Measurements from ENCODE around the gene POC5. TPM values are rescaled to one million over a fixed set of nuclear protein-coding genes. Genes with fewer than 3 reads are reported as not detected.
"Not testable (repeated sequence)": the region's sequence is repeated elsewhere in the genome, so short reads cannot be mapped to it uniquely, and the experiment has no call there.

POC5 gene
- total RNA-seq, 1 donor from 2014 or later: 9.0 TPM

DNA sequence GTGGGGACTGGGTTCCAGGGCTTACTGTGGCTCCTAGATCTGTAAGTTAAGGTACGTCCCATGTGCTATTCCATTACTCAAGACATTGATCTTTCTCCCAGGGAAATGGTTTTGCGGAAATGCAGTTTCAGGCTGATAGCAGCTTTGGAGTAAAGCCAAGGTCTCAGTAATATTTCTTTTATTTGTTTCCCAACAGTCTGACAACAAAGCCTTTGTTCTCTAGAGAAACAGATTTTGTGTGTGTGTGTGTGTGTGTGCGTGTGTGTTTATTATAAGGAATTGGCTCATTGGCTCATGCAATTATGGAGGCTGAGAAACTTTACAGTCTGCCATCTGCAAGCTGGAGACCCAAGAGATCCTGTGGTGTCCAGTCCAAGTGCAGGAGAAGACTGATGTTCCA lies 12.1 kb upstream of the POC5 start:
- H4K20me1 ChIP-seq (ENCODE audit: insufficient read depth, low read length): no peaks in the 10 kb centered on the region
- Mint-ChIP-seq H3K27me3 (ENCODE audit: low read depth, unreplicated experiment) (no peaks in the 10 kb centered on the region), H3K4me3 (ENCODE audit: unreplicated experiment) (no peak overlapping the region), H3K27ac (ENCODE audit: unreplicated experiment) (no peak overlapping the region), H3K9me3 (ENCODE audit: unreplicated experiment) (peaks cover 3% of the 10 kb centered on the region), H3K36me3 (ENCODE audit: low read depth, unreplicated experiment) (no peaks in the 10 kb centered on the region), H3K4me1 (ENCODE audit: low read depth, unreplicated experiment) (no peaks in the 10 kb centered on the region)
- DNase-seq (ENCODE audit: low read depth) (no peak), FAIRE-seq (no peak)
- no peak overlapping the region for H2AFZ ChIP-seq (ENCODE audit: low read depth, low read length)
- no peak for TF ChIP-seq EZH2 (IDR thresholded peaks at IDR 0.05; ENCODE audit: insufficient read depth, low read length)
- TF ChIP-seq, protein P1, sequence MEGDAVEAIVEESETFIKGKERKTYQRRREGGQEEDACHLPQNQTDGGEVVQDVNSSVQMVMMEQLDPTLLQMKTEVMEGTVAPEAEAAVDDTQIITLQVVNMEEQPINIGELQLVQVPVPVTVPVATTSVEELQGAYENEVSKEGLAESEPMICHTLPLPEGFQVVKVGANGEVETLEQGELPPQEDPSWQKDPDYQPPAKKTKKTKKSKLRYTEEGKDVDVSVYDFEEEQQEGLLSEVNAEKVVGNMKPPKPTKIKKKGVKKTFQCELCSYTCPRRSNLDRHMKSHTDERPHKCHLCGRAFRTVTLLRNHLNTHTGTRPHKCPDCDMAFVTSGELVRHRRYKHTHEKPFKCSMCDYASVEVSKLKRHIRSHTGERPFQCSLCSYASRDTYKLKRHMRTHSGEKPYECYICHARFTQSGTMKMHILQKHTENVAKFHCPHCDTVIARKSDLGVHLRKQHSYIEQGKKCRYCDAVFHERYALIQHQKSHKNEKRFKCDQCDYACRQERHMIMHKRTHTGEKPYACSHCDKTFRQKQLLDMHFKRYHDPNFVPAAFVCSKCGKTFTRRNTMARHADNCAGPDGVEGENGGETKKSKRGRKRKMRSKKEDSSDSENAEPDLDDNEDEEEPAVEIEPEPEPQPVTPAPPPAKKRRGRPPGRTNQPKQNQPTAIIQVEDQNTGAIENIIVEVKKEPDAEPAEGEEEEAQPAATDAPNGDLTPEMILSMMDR (IDR thresholded peaks at IDR 0.05; ENCODE audit: insufficient read depth, low read depth, low read length): no peak
- H3K36me3 ChIP-seq (ENCODE audit: insufficient read depth, low read length): no peaks in the 10 kb centered on the region
- no peaks in the 10 kb centered on the region for H3K9me3 ChIP-seq (ENCODE audit: insufficient read depth, low read depth, low read length)
- H3K4me1 ChIP-seq (ENCODE audit: insufficient read depth, low read length): no peaks in the 10 kb centered on the region
- H3K27me3 ChIP-seq (ENCODE audit: insufficient read depth, low read length): no peaks in the 10 kb centered on the region
- H3K9ac ChIP-seq (ENCODE audit: low read length): no peak overlapping the region
- no peak overlapping the region for H3K27ac ChIP-seq (ENCODE audit: low read depth, low read length)
- H3K4me3 ChIP-seq (ENCODE audit: insufficient read depth, low read depth, low read length): no peak overlapping the region
- H3K4me2 ChIP-seq (ENCODE audit: low read length): no peak overlapping the region
- no peaks in the 10 kb centered on the region for H3K79me2 ChIP-seq (ENCODE audit: insufficient read depth, low read length)

DNA sequence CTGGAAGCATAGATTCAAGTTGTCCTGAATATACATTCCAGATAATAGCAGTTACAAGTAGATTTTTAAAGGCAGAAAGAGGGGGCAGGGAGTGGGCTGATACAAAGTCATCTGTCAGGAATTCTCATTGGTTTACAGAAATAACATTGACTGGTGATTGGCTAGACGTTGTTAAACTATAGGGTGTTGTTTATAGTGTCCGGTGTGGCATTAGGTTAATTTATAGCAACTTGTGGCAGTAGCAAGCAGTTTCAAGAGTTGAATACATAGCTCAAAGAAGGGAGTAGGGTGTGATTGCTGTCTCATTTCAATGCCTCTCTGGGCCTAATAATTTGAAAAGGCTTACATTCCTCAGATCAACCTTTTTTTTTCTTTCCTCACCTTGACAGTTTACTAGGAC lies 10.7 kb upstream of the POC5 start:
- Histone ChIP-seq H3K9me3 (ENCODE audit: insufficient read depth, low read depth, low read length) (no peaks in the 10 kb centered on the region), H3K27me3 (ENCODE audit: insufficient read depth, low read length) (no peaks in the 10 kb centered on the region), H2AFZ (ENCODE audit: low read depth, low read length) (no peak overlapping the region), H3K4me2 (ENCODE audit: low read length) (no peak overlapping the region), H3K4me1 (ENCODE audit: insufficient read depth, low read length) (no peaks in the 10 kb centered on the region), H3K36me3 (ENCODE audit: insufficient read depth, low read length) (no peaks in the 10 kb centered on the region), H3K27ac (ENCODE audit: low read depth, low read length) (no peak overlapping the region), H4K20me1 (ENCODE audit: insufficient read depth, low read length) (no peaks in the 10 kb centered on the region), H3K4me3 (ENCODE audit: insufficient read depth, low read depth, low read length) (no peak overlapping the region), H3K9ac (ENCODE audit: low read length) (no peak overlapping the region), H3K79me2 (ENCODE audit: insufficient read depth, low read length) (no peaks in the 10 kb centered on the region)
- Mint-ChIP-seq H3K36me3 (ENCODE audit: low read depth, unreplicated experiment) (no peaks in the 10 kb centered on the region), H3K4me1 (ENCODE audit: low read depth, unreplicated experiment) (no peaks in the 10 kb centered on the region), H3K27ac (ENCODE audit: unreplicated experiment) (no peak overlapping the region), H3K9me3 (ENCODE audit: unreplicated experiment) (peaks cover 3% of the 10 kb centered on the region), H3K4me3 (ENCODE audit: unreplicated experiment) (no peak overlapping the region), H3K27me3 (ENCODE audit: low read depth, unreplicated experiment) (no peaks in the 10 kb centered on the region)
- no peak for DNase-seq (ENCODE audit: low read depth)
- no peak for FAIRE-seq
- TF ChIP-seq EZH2 (IDR thresholded peaks at IDR 0.05; ENCODE audit: insufficient read depth, low read length): no peak
- TF ChIP-seq, protein P1 (IDR thresholded peaks at IDR 0.05; ENCODE audit: insufficient read depth, low read depth, low read length): no peak

DNA sequence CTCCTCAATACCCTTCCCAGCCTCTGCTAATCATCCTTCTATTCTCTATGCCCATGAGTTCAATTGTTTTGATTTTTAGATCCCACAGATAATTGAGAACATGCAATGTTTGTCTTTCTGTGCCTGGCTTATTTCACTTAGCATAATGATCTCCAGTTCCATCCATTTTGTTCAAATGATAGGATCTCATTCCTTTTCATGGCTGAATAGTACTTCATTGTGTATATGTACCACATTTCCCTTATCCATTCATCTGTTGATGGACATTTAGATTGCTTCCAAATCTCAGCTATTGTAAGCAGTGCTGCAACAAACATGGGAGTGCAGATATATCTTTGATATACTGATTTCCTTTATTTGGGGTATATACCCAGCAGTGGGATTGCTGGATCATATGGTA lies 9.0 kb upstream of the POC5 start:
- not testable (repeated sequence) for H3K4me2 ChIP-seq (ENCODE audit: low read length); H4K20me1 ChIP-seq (ENCODE audit: insufficient read depth, low read length); H3K4me3 ChIP-seq (ENCODE audit: insufficient read depth, low read depth, low read length); H3K9me3 Mint-ChIP-seq (ENCODE audit: unreplicated experiment); H3K27me3 Mint-ChIP-seq (ENCODE audit: low read depth, unreplicated experiment); H3K4me3 Mint-ChIP-seq (ENCODE audit: unreplicated experiment); H3K4me1 ChIP-seq (ENCODE audit: insufficient read depth, low read length); H3K79me2 ChIP-seq (ENCODE audit: insufficient read depth, low read length); H3K36me3 Mint-ChIP-seq (ENCODE audit: low read depth, unreplicated experiment); H3K36me3 ChIP-seq (ENCODE audit: insufficient read depth, low read length); DNase-seq (ENCODE audit: low read depth); H3K27ac ChIP-seq (ENCODE audit: low read depth, low read length); H2AFZ ChIP-seq (ENCODE audit: low read depth, low read length); H3K9ac ChIP-seq (ENCODE audit: low read length); H3K4me1 Mint-ChIP-seq (ENCODE audit: low read depth, unreplicated experiment); H3K27ac Mint-ChIP-seq (ENCODE audit: unreplicated experiment); FAIRE-seq; H3K27me3 ChIP-seq (ENCODE audit: insufficient read depth, low read length); H3K9me3 ChIP-seq (ENCODE audit: insufficient read depth, low read depth, low read length)

Data from astrocyte (in vitro differentiated cells and primary cell).